Measurements from ENCODE around the gene SYDE2. TPM values are rescaled to one million over a fixed set of nuclear protein-coding genes. Genes with fewer than 3 reads are reported as not detected.

The SYDE2 gene
- total and polyA plus RNA-seq, 2 experiments from 2014 or later, result 5.8 to 20.1 TPM

- Histone ChIP-seq H3F3A (replicated peaks; ENCODE audit: low read depth) (no peaks in the 10 kb centered on the region), H2AFZ (no peak overlapping the region), H3K27ac (ENCODE audit: low read depth) (no peak overlapping the region), H3K4me1 (ENCODE audit: insufficient read depth) (no peaks in the 10 kb centered on the region), H3K36me3 (ENCODE audit: insufficient read depth) (no peaks in the 10 kb centered on the region), H3K4me2 (no peak overlapping the region), H4K20me1 (replicated peaks; ENCODE audit: insufficient read depth) (no peaks in the 10 kb centered on the region), H3K79me2 (replicated peaks; ENCODE audit: insufficient read depth) (peaks cover 29% of the 10 kb centered on the region), H3K4me3 (no peak overlapping the region), H3K27me3 (ENCODE audit: insufficient read depth) (no peaks in the 10 kb centered on the region), H3K9me2 (ENCODE audit: insufficient read depth) (no peaks in the 10 kb centered on the region)
- Mint-ChIP-seq H3K27ac (no peak overlapping the region), H3K4me1 (no peaks in the 10 kb centered on the region), H3K36me3 (ENCODE audit: low read depth) (peaks cover 7% of the 10 kb centered on the region), H3K27me3 (ENCODE audit: insufficient read depth, low read depth, poor library complexity) (no peaks in the 10 kb centered on the region), H3K9me3 (no peaks in the 10 kb centered on the region), H3K4me3 (no peak overlapping the region)
- DNase-seq (ENCODE audit: low spot score), result no peak
- TF ChIP-seq ZNF331 (CRISPR knock-in tag; IDR thresholded peaks at IDR 0.05; ENCODE audit: low read depth) (no peak), EZH2 (IDR thresholded peaks at IDR 0.05; ENCODE audit: low read depth, unreplicated experiment) (no peak), CREB1 (CRISPR knock-in tag; IDR thresholded peaks at IDR 0.05; ENCODE audit: low read depth) (no peak), JUNB (IDR thresholded peaks at IDR 0.05; ENCODE audit: unreplicated experiment) (no peak), ZNF114 (CRISPR knock-in tag; IDR thresholded peaks at IDR 0.05) (no peak), CTCF (conservative IDR thresholded peaks at IDR 0.05; ENCODE audit: low read depth in 2 of 2) (no peak), ETS1 (IDR thresholded peaks at IDR 0.05) (no peak)
- ATAC-seq, result no peak
Measured at GRCh38 chr1:85182700-85183099, 18.1 kb downstream of the SYDE2 start.

DNA sequence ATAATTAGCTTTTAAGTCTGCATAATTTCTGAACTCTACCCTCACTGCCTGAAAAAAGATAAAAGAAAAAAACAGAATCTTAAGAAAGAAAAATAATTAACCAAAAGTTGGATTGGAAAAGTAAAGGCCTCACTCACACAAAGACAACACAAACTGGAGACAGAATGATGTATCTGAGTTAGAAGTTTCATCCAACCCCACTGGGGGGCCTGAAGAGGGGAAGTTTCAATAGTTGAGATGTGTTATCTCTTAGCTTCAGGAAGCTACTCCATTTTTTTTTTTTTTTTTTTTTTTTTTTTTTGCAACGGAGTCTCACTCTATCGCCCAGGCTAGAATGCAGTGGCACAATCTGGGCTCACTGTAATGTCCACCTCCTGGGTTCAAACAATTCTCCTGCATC lies 19.9 kb downstream of the SYDE2 start:
- no peaks in the 10 kb centered on the region for H3K4me1 Mint-ChIP-seq
- no peak for TF ChIP-seq CREB1 (CRISPR knock-in tag; IDR thresholded peaks at IDR 0.05; ENCODE audit: low read depth)
- TF ChIP-seq JUNB (IDR thresholded peaks at IDR 0.05; ENCODE audit: unreplicated experiment), result no peak
- no peak for TF ChIP-seq NANOG (IDR thresholded peaks at IDR 0.05; ENCODE audit: borderline replicate concordance)
- TF ChIP-seq EZH2phosphoT487 (IDR thresholded peaks at IDR 0.05; ENCODE audit: unreplicated experiment), result no peak
- TF ChIP-seq ZNF114 (CRISPR knock-in tag; IDR thresholded peaks at IDR 0.05), result no peak
- TF ChIP-seq EZH2 (IDR thresholded peaks at IDR 0.05; ENCODE audit: low read depth, unreplicated experiment), result no peak
- TF ChIP-seq, protein P1, sequence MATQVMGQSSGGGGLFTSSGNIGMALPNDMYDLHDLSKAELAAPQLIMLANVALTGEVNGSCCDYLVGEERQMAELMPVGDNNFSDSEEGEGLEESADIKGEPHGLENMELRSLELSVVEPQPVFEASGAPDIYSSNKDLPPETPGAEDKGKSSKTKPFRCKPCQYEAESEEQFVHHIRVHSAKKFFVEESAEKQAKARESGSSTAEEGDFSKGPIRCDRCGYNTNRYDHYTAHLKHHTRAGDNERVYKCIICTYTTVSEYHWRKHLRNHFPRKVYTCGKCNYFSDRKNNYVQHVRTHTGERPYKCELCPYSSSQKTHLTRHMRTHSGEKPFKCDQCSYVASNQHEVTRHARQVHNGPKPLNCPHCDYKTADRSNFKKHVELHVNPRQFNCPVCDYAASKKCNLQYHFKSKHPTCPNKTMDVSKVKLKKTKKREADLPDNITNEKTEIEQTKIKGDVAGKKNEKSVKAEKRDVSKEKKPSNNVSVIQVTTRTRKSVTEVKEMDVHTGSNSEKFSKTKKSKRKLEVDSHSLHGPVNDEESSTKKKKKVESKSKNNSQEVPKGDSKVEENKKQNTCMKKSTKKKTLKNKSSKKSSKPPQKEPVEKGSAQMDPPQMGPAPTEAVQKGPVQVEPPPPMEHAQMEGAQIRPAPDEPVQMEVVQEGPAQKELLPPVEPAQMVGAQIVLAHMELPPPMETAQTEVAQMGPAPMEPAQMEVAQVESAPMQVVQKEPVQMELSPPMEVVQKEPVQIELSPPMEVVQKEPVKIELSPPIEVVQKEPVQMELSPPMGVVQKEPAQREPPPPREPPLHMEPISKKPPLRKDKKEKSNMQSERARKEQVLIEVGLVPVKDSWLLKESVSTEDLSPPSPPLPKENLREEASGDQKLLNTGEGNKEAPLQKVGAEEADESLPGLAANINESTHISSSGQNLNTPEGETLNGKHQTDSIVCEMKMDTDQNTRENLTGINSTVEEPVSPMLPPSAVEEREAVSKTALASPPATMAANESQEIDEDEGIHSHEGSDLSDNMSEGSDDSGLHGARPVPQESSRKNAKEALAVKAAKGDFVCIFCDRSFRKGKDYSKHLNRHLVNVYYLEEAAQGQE (IDR thresholded peaks at IDR 0.05; ENCODE audit: unreplicated experiment), result no peak

More for the DNA sequence above, 19.9 kb downstream of the SYDE2 start:
- Histone ChIP-seq H2AFZ (no peak overlapping the region), H3K4me2 (no peak overlapping the region), H3K4me3 (no peak overlapping the region), H3K36me3 (ENCODE audit: insufficient read depth) (no peaks in the 10 kb centered on the region), H3K4me1 (ENCODE audit: insufficient read depth) (no peaks in the 10 kb centered on the region), H3K27me3 (ENCODE audit: insufficient read depth) (no peaks in the 10 kb centered on the region), H3F3A (replicated peaks; ENCODE audit: low read depth) (no peaks in the 10 kb centered on the region), H3K9me2 (ENCODE audit: insufficient read depth) (no peaks in the 10 kb centered on the region), H3K27ac (ENCODE audit: low read depth) (no peak overlapping the region), H3K79me2 (replicated peaks; ENCODE audit: insufficient read depth) (peaks cover 21% of the 10 kb centered on the region), H4K20me1 (replicated peaks; ENCODE audit: insufficient read depth) (no peaks in the 10 kb centered on the region)
- Mint-ChIP-seq H3K9me3 (no peaks in the 10 kb centered on the region), H3K27ac (no peak overlapping the region), H3K4me3 (no peak overlapping the region), H3K27me3 (ENCODE audit: insufficient read depth, low read depth, poor library complexity) (no peaks in the 10 kb centered on the region), H3K36me3 (ENCODE audit: low read depth) (peaks cover 5% of the 10 kb centered on the region; the same call in 2 of the 3 replicates)
- DNase-seq (ENCODE audit: low spot score) (no peak), ATAC-seq (no peak)

Data from GM23338 (cell line).